ENCODE data around the gene DNM3.

DNM3 gene

DNA sequence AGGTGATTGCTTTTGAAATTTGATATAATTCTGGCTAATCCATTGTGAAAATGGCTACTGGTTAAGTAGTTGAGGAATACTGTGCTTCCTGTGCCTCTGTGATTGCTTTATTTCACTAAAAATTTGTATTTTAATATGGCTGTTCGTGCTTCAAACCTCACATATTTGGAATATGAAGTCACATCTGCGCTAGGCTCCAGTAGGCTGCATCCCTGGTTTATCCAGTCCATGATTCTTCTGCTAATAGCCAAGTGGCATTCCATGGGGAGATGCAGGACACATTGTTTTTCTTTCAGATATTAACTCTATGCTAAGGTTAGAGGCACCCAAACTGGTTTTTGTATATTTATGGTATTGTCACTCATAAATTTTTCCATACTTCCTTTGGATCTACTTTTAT is 25.9 kb downstream of the DNM3 start:
- Histone ChIP-seq H3K9me3 (ENCODE audit: insufficient read depth, low read length) (no peaks in the 10 kb centered on the region), H4K20me1 (ENCODE audit: low read depth, low read length) (no peaks in the 10 kb centered on the region), H3K4me3 (ENCODE audit: insufficient read depth, low read length, poor library complexity, severe bottlenecking) (no peak overlapping the region), H3K9ac (ENCODE audit: low read length) (no peak overlapping the region), H3K27ac (ENCODE audit: low read depth, low read length) (no peak overlapping the region), H3F3A (ENCODE audit: insufficient read depth) (no peaks in the 10 kb centered on the region), H2AFZ (ENCODE audit: low read depth, low read length, severe bottlenecking) (no peak overlapping the region), H3K4me2 (ENCODE audit: low read depth, low read length, poor library complexity, severe bottlenecking) (no peak overlapping the region), H3K27me3 (ENCODE audit: low read length) (no peaks in the 10 kb centered on the region), H3K9me2 (replicated peaks; ENCODE audit: insufficient read depth, low read length) (no peaks in the 10 kb centered on the region), H3K36me3 (ENCODE audit: low read length) (no peaks in the 10 kb centered on the region), H3K79me2 (ENCODE audit: insufficient read depth, low read length) (no peaks in the 10 kb centered on the region)
- TF ChIP-seq, protein P1, sequence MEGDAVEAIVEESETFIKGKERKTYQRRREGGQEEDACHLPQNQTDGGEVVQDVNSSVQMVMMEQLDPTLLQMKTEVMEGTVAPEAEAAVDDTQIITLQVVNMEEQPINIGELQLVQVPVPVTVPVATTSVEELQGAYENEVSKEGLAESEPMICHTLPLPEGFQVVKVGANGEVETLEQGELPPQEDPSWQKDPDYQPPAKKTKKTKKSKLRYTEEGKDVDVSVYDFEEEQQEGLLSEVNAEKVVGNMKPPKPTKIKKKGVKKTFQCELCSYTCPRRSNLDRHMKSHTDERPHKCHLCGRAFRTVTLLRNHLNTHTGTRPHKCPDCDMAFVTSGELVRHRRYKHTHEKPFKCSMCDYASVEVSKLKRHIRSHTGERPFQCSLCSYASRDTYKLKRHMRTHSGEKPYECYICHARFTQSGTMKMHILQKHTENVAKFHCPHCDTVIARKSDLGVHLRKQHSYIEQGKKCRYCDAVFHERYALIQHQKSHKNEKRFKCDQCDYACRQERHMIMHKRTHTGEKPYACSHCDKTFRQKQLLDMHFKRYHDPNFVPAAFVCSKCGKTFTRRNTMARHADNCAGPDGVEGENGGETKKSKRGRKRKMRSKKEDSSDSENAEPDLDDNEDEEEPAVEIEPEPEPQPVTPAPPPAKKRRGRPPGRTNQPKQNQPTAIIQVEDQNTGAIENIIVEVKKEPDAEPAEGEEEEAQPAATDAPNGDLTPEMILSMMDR (IDR thresholded peaks at IDR 0.05; ENCODE audit: insufficient read depth, low read length, poor library complexity, severe bottlenecking) = no peak
- TF ChIP-seq EZH2phosphoT487 (conservative IDR thresholded peaks at IDR 0.05; ENCODE audit: low read length) = no peak

DNA sequence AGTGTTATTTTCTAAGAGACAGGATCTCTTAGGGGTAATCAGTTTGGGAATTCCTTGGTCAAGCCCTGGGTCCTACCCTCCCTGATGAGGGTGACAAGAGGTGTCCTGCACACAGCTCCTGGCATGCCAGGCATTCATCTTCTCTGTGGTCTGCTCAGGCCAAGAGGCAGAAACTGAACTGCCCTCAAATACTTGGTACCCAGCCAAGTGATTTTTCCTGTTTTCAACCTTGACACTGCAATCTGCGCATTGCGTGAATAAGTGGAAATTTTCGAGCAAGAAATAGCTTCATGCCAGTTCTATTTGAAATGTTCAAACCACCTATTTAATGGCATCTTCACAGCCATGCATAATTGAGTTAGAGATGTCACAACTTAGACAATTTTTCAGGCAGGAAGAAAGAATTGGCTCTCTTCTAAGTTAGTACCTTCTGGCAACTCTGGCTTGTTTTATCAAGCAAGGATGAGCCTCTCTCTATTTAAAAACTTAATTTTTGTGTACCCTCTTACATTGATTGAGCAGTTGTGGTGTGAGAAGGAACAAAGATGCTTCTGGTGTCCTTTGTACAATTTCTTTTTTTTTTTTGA is 27.0 kb downstream of the DNM3 start:
- Histone ChIP-seq H3K27me3 (ENCODE audit: low read length) (no peaks in the 10 kb centered on the region), H3K9me2 (replicated peaks; ENCODE audit: insufficient read depth, low read length) (no peaks in the 10 kb centered on the region), H3K9me3 (ENCODE audit: insufficient read depth, low read length) (no peaks in the 10 kb centered on the region), H2AFZ (ENCODE audit: low read depth, low read length, severe bottlenecking) (no peak overlapping the region), H3K36me3 (ENCODE audit: low read length) (no peaks in the 10 kb centered on the region), H3K79me2 (ENCODE audit: insufficient read depth, low read length) (no peaks in the 10 kb centered on the region), H4K20me1 (ENCODE audit: low read depth, low read length) (no peaks in the 10 kb centered on the region), H3F3A (ENCODE audit: insufficient read depth) (no peaks in the 10 kb centered on the region), H3K4me3 (ENCODE audit: insufficient read depth, low read length, poor library complexity, severe bottlenecking) (no peak overlapping the region), H3K27ac (ENCODE audit: low read depth, low read length) (no peak overlapping the region), H3K4me2 (ENCODE audit: low read depth, low read length, poor library complexity, severe bottlenecking) (no peak overlapping the region), H3K9ac (ENCODE audit: low read length) (no peak overlapping the region)
- TF ChIP-seq, protein P1 (IDR thresholded peaks at IDR 0.05; ENCODE audit: insufficient read depth, low read length, poor library complexity, severe bottlenecking) = no peak
- no peak for TF ChIP-seq EZH2phosphoT487 (conservative IDR thresholded peaks at IDR 0.05; ENCODE audit: low read length)

DNA sequence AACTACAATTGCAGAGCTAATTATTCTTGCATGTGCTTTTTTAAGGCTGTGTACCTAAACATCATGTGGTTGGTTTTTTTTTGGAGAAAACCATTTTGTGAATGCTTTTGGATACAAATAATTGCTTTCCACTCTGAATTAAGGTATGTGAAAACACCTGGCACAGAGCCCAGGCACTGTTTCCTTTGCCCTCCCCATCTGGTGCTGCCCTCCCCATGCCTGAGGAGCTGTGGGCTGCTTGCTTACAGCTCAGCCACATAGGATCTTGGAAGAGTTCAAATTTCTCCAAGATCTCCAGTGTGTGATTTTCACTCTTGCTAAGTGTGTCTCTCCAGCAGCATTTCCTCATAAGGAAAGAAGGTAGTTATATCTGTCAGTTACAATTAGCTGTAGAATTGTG is 27.8 kb downstream of the DNM3 start:
- no peaks in the 10 kb centered on the region for H4K20me1 ChIP-seq (ENCODE audit: low read depth, low read length)
- H2AFZ ChIP-seq (ENCODE audit: low read depth, low read length, severe bottlenecking) = no peak overlapping the region
- H3K9ac ChIP-seq (ENCODE audit: low read length) = no peak overlapping the region
- H3K27me3 ChIP-seq (ENCODE audit: low read length) = no peaks in the 10 kb centered on the region
- TF ChIP-seq EZH2phosphoT487 (conservative IDR thresholded peaks at IDR 0.05; ENCODE audit: low read length) = no peak
- H3K4me3 ChIP-seq (ENCODE audit: insufficient read depth, low read length, poor library complexity, severe bottlenecking) = no peak overlapping the region
- H3K4me2 ChIP-seq (ENCODE audit: low read depth, low read length, poor library complexity, severe bottlenecking) = no peak overlapping the region
- no peaks in the 10 kb centered on the region for H3K36me3 ChIP-seq (ENCODE audit: low read length)
- H3K9me3 ChIP-seq (ENCODE audit: insufficient read depth, low read length) = no peaks in the 10 kb centered on the region
- no peaks in the 10 kb centered on the region for H3K9me2 ChIP-seq (replicated peaks; ENCODE audit: insufficient read depth, low read length)
- no peaks in the 10 kb centered on the region for H3F3A ChIP-seq (ENCODE audit: insufficient read depth)
- H3K79me2 ChIP-seq (ENCODE audit: insufficient read depth, low read length) = no peaks in the 10 kb centered on the region
- no peak overlapping the region for H3K27ac ChIP-seq (ENCODE audit: low read depth, low read length)

DNA sequence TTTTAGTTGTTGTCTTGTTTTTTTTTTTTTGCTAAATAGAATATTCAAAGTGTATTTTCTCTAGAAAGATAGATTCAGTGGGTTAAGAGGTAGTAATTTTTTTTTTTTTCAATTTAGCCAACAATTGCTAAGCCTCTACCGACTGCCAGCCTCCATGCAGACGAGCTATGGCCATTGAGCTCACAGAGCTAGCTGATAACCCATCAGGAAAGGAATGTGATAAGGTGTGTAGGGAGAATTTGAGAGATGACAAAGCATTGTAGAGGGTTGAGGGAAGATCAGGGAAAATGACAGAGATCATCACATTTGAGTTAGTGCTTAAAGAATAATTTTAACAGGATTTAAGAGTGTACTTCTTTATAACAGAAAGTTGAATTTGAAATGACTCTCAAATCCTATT is 30.6 kb downstream of the DNM3 start:
- Histone ChIP-seq H3K4me2 (ENCODE audit: low read depth, low read length, poor library complexity, severe bottlenecking) (no peak overlapping the region), H2AFZ (ENCODE audit: low read depth, low read length, severe bottlenecking) (no peak overlapping the region), H3K9me3 (ENCODE audit: insufficient read depth, low read length) (no peaks in the 10 kb centered on the region), H3F3A (ENCODE audit: insufficient read depth) (no peaks in the 10 kb centered on the region), H3K27me3 (ENCODE audit: low read length) (no peaks in the 10 kb centered on the region), H3K79me2 (ENCODE audit: insufficient read depth, low read length) (no peaks in the 10 kb centered on the region), H3K4me3 (ENCODE audit: insufficient read depth, low read length, poor library complexity, severe bottlenecking) (no peak overlapping the region), H3K9ac (ENCODE audit: low read length) (no peak overlapping the region), H4K20me1 (ENCODE audit: low read depth, low read length) (no peaks in the 10 kb centered on the region), H3K36me3 (ENCODE audit: low read length) (no peaks in the 10 kb centered on the region), H3K27ac (ENCODE audit: low read depth, low read length) (no peak overlapping the region), H3K9me2 (replicated peaks; ENCODE audit: insufficient read depth, low read length) (no peaks in the 10 kb centered on the region)
- TF ChIP-seq EZH2phosphoT487 (conservative IDR thresholded peaks at IDR 0.05; ENCODE audit: low read length) = no peak
- TF ChIP-seq, protein P1 (IDR thresholded peaks at IDR 0.05; ENCODE audit: insufficient read depth, low read length, poor library complexity, severe bottlenecking) = no peak
